IPS-NIHi7 (cell line): ENCODE results near the gene HIF3A.

ENCODE experiments used
- DNase-seq: peaks from one replicate; pipeline ENCODE4 v3.0.0; 2012; ENCODE audit warnings: mixed read lengths; ENCODE audit errors: extremely low spot score

HIF3A gene

DNA sequence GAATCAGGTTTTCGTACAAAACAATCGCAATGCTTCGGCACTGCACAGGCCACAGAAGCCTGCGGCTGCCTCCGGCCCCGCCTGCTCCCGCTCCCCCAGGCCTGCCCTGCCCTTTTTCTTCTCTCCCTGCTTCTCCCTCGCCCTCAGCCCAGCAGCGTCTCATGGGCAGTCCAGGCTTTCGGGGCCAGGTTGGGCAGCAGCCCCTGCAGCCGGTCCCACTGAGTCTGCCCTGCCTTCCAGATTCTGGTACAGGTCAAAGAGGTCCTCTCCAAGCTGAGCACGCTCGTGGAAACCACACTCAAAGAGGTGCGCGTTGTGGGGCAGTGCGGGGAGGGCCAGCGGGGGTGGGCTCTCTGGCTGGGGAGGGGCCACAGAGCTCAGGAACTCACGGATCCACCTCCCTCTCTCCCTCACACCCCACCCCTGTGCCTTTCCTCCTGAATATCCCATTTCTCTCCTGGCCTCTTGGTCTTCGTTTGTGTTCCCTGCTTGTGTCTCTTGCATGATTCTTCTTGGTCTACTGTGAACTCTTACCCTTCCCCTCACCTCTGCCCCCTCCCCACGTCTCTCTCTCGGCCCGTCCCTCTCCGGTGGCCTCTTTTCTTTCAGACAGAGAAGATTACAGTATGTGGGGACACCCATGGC is 86.5 kb downstream of the HIF3A start:
- no peak for DNase-seq

DNA sequence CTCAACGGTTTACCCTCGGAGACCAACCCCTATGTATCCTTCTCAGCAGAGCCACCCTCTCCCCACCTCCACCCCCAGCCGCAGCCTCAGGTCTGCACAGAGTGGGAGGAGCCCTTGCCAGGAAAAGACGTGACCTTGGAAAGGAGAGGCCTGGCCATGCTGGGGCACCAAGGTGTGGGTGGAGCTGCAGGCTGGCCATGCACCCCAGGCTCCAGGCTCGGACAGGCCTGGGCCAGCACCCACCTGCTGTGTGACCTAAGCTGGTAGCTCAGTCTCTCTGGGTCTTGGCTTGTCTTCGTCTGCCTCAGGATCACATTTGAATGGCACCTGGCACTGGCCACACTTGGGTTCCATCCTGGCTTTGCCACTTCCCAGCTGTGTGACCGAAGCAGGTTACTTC is 87.0 kb downstream of the HIF3A start:
- DNase-seq = no peak

DNA sequence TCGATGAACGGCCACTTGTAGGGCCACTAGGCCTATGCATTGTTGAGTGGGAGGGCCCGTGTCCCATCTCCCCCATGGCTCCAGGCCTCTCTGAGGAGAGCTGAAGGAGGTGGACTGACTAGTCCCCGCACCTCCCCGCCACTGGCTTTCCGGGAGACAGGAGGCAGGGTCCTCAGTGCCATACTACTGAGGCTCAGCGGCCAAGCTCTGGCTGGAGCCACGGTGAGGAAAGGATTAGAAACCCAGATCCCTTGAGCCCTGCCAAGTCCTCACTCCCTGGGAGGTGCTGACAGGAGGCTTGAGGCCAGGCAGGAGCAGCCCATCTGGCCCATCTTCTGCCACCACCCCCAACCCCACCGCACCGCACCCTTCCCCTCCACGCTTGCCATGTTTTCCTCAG is 87.6 kb downstream of the HIF3A start:
- no peak for DNase-seq

DNA sequence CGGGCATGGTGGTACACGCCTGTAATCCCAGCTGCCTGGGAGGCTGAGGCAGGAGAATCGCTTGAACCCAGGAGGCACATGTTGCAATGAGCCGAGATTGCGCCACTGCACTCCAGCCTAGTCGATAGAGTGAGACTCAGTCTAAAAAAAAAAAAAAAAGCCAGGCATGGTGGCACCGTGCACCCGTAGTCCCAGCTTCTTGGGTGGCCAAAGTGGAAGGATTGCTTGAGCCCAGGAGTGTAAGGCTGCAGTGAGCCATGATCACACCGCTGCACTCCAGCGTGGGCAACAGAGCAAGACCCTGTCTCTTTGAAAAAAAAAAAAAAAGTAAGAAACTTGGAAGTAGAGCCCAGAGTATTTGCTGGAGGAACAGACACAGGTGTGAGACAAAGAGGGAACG is 88.8 kb downstream of the HIF3A start:
- DNase-seq = no peak

DNA sequence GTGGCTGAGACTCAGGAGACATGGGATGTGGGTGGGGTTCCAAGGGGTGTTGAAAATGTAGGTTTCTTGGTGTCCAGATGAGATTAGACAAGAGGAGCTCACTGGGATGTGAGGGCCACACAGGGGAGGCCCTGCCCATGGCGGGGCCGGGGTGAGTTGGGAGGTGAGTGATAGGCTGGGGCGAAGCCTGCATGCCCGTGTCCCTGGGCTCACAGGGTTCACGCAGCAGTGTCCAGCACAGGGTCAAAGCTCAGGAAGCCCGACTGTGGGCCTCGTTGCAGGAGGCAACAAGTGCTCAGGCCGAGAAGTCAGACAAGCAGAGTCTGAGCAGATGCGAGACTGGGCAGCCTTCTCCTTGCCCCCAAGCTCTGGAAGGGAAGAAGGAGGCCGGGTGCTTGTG is 89.3 kb downstream of the HIF3A start:
- no peak for DNase-seq

DNA sequence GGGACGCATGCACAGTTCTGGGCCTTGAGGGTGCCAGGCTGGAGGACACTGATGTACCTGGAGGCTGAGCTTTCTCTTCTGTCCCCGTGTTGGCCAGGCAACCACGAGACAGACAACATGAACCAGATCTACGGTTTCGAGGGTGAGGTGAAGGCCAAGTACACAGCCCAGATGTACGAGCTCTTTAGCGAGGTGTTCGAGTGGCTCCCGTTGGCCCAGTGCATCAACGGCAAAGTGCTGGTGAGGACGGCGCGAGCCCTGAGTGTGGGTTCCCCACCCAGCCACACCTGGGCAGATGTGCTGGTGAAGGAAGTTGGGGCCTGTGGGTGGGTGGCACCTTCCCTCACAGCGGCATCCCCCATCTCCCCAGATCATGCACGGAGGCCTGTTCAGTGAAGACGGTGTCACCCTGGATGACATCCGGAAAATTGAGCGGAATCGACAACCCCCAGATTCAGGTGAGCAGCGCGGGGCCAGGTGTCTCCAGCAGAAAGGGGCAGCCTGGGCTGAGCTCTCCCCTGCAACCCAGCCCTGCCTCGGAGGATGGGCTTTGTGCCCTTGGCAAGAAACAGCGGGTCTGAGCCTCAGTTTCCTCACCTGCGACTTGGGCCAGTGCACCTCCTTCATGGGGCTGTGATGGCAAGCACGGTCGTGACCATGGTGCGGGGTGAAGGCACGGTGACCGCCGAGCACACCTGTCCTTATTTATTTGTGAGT is 90.3 kb downstream of the HIF3A start:
- no peak for DNase-seq

DNA sequence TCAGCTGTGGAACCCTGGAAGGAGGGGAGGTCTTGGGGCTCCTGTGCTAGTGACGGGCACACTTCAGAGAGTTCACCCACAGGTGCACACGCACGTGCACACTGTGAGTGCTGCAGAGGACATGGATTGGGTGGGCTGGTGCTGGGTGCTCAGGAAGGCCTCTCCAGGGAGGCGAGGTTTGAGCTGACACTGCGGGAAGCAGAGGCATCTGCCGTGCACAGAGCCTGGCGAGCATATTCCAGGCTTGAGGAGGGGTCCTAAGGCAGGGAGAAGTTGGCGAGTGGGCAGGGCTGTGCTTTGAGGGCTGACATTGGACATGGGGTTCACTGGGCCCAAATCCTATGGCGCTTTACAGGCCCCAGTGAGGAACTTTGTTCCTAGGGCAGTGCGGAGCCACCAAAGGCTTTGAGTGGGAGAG is 90.9 kb downstream of the HIF3A start:
- DNase-seq = no peak

DNA sequence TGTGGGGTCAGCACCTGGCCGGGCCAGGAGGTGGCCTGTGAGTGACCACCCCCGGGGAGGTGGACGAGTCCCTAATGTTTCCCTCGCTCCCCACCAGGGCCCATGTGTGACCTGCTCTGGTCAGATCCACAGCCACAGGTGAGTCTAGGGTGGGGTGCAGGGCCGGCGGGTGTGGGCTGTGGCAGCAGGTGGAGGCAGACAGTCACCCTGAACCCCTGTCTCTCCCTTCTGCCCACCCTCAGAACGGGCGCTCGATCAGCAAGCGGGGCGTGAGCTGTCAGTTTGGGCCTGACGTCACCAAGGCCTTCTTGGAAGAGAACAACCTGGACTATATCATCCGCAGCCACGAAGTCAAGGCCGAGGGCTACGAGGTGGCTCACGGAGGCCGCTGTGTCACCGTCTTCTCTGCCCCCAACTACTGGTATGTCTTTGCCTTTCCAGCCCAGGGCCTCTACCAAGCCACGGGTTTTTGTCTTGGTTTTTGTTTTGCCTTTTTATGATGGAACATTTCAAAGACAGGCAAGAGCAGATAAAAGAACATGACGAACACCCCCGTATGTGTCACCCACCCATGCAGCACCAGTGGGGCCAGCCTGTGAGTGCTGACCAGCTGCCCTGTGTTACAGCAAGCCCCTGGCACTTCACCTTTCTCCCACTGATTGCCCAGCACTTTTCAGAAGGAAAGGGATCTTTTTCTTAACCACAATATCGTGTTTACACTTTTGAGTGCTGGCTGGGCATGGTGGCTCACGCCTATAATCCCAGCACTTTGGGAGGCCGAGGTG is 91.7 kb downstream of the HIF3A start:
- no peak for DNase-seq

DNA sequence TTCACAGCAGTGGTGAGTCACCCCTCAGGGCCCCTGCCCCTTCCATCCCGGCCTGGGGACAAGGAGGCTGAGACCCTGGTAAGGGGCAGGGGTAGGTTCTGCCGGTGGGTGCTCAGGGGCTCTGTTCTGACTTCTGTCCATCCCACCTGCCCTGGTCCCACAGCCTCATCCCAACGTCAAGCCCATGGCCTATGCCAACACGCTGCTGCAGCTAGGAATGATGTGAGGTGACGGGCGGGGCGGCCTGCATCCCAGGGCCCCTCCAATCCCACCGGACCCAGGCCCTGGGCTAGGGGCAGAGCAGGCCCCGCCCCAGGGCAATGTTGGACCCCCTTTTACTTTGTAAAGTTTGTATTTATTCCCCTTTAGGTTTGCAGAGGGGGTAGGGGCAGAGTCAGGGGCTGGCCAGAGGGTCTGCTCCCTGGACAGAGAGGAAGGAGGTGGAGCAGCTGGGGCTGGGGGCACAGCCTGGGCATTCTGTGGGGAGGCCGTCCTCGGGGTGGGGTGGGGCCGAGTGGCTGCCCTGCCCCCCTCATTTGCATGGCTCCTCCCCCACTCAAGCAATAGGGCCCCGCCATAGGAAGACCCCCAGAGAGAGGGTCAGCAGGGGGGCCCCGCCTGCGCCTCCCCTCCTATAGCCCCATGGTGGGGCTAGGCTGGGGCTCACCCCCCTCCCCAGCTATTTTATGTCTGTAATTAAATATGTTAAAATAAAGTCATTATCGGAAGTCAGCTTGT is 93.4 kb downstream of the HIF3A start:
- DNase-seq = no peak

DNA sequence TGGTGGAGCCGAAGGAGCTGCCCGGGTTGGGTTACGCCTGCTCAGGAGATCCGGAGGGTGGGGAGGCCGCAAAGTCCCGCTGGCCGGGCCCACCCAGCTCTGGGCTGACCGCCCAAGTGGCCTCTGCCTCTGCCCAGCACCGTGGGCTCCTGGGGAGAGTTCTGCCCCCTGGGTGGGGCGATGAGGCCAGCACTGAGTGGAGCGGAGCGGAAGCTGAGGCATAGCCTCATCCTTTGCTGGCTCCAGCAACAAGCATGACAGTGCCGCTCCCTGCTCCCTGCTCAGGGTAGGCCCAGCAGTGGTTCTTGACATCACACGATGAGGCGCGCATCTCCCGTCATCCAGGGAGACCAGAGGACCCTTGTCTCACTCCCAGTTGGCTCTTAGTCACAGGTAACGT is 94.0 kb downstream of the HIF3A start:
- no peak for DNase-seq

DNA sequence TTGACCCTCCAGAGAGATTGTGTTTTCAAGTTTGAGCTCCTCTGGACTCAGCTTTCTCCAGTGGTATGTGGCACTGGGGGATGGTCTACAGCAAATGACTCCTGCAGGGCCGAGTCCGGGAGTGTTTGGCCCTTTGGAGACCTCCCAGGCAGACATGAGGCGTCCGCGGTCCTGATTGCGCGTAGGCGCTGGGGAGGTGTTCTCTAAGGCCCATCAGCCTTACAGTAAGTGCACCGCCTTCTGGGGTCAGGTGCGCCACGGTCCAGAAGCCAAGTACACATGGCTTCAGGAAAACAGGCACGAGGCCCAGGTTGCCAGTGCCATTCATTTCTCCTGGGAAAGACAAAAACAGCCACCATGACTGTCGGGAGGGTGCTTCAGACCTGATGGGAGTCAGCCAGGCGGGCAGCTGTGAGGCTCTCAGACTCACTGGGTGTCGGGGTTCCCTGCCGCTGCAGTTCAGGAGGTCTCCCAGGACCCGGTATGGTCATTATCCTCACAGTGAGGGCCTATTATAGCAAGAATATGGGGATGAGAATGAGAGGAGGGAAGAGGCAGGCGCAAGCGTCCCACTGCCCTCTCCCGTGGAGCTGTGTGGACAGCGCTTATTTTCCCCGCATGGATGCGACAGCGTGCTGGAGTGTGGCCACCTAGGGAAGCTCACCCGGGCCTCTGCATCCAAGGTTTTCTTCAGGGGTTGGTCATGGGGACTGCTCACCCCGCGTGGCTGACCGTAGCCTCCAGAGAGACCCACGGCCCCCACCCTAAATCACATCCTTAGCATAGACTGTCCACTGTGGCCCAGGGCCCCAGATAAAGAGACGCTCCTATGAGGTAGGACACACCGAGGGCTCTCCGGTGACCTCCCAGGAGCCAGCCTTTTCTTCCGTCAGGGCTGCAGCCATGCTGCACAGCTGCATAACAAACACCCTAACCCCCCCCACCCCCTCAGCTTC is 94.7 kb downstream of the HIF3A start:
- no peak for DNase-seq

DNA sequence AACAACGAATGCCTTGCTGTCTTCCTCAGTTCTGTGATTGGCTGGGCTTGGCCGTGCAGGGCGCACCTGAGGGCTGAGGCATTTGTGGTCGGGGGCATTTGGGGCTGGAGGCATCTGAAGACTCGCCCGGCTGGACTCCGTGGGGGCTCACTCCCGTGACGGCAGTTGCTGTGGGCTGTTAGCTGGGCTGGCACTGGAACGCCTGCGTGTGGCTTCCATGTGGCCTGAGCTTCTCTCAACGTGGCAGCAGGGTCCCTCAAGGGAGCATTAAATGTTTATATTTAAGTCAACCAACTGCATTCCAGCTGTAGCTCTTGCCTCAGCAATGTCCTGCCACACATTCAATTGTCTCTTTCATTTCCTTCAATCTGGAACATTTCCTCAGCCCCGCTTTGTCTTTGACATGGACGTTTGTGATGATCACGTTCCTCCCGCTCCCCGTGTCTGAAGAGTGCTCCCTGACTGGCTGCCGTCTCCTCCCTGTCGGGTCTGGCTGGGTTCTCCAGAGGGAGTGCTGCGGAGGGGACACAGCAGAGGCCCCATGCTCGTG is 95.5 kb downstream of the HIF3A start:
- DNase-seq = no peak

DNA sequence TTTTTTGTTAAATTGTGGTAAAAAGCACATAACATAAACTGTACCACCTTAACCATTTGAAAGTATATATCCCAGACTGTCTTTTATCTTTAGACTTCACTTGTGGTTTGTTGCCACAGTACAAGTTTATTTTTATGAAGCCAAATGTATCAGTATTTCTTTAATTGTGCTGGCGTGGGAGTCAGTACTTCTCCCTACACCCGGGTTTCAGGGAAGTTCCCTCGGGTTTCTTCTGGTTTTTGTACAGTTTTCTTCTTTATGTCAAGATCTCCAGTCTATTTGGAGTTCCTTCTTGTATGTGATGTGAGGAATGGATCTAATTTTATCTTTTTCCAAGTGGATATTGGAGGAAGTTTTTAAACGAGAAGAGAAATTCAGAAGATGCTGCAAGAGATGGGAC is 96.0 kb downstream of the HIF3A start:
- DNase-seq = no peak
